Tibial nerve (tissue), 4 donors: ENCODE measurements around the gene TCF23.
"Not testable (repeated sequence)": the region's sequence is repeated elsewhere in the genome, so short reads cannot be mapped to it uniquely, and the experiment has no call there.

Experiments used
- CTCF ChIP-seq, 5 experiments: fragments of 200-600 bp in 3 of 5; fragments of 450-650 bp in 2 of 5; sonication (generic) in 3 of 5; IDR thresholded peaks; one replicate each; pipeline ENCODE4 v1.5.1; 2016 to 2019; ENCODE audit warnings: antibody characterized with exemption in 5 of 5, mild to moderate bottlenecking in 3 of 5, moderate library complexity in 2 of 5
- EP300 ChIP-seq, 2 donors: sonication (generic); formaldehyde crosslinking; IDR thresholded peaks; one replicate each; pipeline ENCODE4 v1.6.1; 2017; ENCODE audit warnings: antibody characterized with exemption in 2 of 2, mild to moderate bottlenecking in 1 of 2
- POLR2A ChIP-seq, 2 donors: fragments of 450-650 bp; IDR thresholded peaks; one replicate each; pipeline ENCODE4 v1.6.1; 2017; ENCODE audit warnings: antibody characterized with exemption in 2 of 2, mild to moderate bottlenecking in 2 of 2, moderate library complexity in 2 of 2

GRCh38 chr2:27111392-27112078 is 37.3 kb upstream of the TCF23 start:
- TF ChIP-seq CTCF, POLR2A, EP300 (IDR thresholded peaks at IDR 0.05): not testable (repeated sequence)
